Inflammatory macrophage (primary cell): Measurements from ENCODE around the gene CLIP2.
"Not testable (repeated sequence)": the region's sequence is repeated elsewhere in the genome, so short reads cannot be mapped to it uniquely, and the experiment has no call there.

Source experiments
- DNase-seq, 2 donors: peaks; one replicate each; pipeline ENCODE4 v3.0.0-alpha.2; 2020 to 2022

CLIP2 gene

DNA sequence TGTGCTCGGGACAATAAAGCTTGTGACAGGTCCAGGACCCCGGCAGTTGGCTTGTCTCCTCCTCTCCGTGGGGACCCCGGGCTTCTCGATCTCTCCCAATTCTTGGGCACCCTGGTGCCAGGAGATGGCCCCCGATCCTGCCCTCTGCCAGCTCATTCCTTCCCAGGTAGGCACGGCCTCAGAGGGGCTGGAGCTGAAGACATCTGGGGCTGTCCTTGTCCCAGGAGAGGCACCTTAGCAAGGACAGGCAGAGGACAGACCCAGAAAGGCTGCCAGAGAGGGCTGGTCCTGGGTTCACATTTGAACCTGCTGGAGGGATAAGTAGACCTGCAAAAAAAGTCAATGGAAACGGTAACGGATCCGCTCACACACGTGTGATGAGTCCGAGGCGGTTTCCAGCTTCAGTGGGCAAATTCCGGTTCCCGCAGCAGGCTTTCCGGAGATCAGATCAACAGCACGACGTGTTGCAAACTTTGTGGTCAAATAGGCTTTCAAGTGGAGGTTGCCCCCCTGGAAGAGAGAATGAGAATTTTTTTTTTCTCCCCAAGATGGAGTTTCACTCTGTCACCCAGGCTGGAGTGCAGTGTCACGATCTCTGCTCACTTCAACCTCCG, 116.8 kb downstream of the CLIP2 start:
- no peak for DNase-seq

GRCh38 chr7:74407958-74408357, 118.8 kb downstream of the CLIP2 start:
- DNase-seq, result no peak

DNA sequence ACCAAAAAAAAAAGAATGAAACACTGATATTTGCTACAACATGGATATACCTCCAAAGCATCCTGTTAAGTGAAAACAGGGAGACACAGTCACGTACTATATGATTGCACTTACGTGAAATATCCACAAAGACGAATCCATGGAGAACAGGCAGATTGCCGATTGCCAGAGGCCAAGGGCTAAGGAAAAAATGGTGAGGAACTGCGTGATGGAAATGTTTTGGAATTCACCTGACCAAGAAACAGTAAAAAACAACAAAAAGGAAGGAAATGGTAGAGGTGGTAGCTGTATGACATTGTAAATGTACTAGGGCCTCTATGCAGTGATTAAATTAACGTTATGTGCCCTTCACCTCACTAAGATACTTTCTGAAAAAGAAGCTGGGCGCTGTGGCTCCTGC, 120.4 kb downstream of the CLIP2 start:
- no peak for DNase-seq

- no peak for DNase-seq
Observed at GRCh38 chr7:74410772-74411171, 121.6 kb downstream of the CLIP2 start.

GRCh38 chr7:74411571-74411970, 122.4 kb downstream of the CLIP2 start:
- not testable (repeated sequence) for DNase-seq

DNA sequence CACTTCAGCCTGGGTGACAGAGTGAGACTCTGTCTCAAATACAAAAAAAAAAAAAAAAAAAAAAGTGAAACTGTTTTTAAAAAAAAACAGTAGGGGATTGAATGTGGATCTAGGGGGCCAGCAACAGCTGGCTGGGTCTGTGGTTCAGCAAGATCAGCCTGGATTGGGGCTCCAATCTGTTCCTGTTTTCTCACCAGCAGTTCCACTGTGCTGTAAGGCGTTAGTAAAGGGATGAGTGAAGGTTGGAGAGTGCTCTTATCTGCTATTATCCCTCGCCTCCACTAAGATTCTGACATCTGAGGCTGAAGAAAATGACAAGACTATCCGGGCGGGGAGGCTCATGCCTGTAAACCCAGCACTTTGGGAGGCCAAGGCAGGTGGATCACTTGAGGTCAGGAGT, 122.8 kb downstream of the CLIP2 start:
- peak in 1 of 2 donors; percentile 9 for DNase-seq

- DNase-seq, result peak in 1 of 2 donors; percentile 17
Observed at GRCh38 chr7:74412603-74413002, 123.4 kb downstream of the CLIP2 start.

- DNase-seq, result not testable (repeated sequence)
Observed at GRCh38 chr7:74414595-74415333, 125.6 kb downstream of the CLIP2 start.

- peak; percentile 58 to 75 for DNase-seq
Observed at GRCh38 chr7:74417419-74417971, 128.3 kb downstream of the CLIP2 start.

DNA sequence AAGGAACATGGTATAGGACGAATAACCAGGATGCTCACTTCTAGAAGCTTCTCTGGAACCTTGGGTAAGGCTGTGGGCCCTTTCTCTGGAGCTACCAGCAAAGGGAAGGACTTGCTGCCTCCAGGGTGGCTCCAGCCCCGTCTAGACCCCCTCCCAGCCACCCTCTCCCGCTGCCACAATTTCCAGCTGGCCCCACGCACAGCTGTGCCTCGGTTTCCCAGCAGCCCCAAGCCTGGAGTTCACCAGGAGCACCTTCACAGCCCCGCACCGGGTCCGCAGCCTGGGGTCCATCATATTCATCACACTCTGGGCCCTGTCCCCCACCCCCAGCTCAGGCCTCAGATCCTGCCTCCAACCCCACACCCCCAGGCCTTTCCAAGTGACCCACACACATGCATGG, 128.9 kb downstream of the CLIP2 start:
- no peak for DNase-seq

DNA sequence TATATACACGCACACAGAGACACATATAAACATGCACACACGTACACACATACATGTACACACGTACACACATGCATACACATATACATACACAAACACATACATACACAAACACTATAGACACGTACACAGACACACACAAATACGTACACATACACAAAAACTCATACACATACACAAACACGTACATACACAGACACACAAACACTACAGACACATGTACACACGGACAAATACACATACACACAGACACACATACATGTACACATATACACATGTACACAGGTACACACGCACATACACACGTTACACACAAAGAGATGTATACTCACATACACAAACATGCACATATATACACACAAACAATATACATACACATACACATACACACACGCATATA, 129.3 kb downstream of the CLIP2 start:
- DNase-seq, result no peak

- DNase-seq, result not testable (repeated sequence)
Observed at GRCh38 chr7:74419232-74419631, 130.0 kb downstream of the CLIP2 start.

- no peak for DNase-seq
Observed at GRCh38 chr7:74420006-74420405, 130.8 kb downstream of the CLIP2 start.

DNA sequence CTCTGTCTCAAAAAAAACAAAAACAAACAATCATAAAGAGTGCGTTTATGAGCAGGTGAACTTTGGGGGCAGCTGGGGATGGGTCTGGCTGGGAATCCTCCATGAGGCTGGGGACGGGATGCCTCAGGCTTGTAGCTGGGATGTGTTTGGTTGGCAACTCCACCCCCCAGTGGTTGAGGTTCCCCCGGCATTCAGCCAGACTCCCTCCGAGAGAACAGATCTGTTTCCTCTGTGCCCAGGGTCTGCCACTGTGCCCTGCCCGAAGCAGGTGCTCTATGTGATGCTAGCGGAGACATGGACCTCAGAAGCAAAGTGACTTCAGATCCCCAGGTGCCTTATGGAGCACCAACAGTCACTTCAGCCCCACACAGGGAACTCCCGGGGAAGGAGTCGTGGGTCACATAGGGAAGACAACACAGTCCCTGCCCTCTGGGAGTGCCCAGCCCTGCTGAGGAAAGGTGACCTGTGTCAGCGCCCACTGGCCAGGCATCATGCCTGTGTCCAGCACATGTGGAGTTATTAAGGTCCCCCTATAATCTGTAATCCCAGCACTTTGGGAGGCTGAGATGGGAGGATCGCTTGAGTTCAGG, 135.2 kb downstream of the CLIP2 start:
- DNase-seq, result no peak

GRCh38 chr7:74428023-74428422, 138.8 kb downstream of the CLIP2 start:
- no peak for DNase-seq

DNA sequence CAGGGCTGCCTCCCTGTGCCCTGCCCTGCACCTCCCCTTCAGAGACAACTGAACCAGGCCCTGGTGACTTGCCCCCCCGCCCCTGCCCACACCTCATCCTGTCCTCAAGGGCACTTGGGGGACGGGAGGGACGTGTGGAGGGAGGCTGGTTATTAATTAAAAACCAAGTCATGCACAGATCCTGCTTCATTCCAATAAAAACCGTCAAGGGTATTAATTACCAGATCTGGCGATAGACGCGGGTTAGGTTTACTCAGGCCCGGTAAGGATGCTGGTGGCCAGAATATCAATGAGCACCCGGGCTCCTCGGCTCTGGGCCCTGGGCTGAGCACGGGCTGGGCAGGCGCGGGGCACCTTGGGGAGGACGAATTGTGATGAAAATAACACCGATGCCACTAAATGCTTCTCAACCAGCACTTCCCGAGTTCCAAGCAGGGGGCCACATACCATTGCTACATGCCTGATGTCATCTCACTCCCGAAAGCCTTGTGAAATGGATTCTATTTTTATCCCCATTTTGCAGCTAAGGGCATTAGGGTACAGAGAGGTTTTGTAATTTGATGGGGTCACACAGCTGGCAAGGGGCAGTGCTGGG, 140.0 kb downstream of the CLIP2 start:
- no peak for DNase-seq

GRCh38 chr7:74430409-74430808, 141.2 kb downstream of the CLIP2 start:
- not testable (repeated sequence) for DNase-seq

DNA sequence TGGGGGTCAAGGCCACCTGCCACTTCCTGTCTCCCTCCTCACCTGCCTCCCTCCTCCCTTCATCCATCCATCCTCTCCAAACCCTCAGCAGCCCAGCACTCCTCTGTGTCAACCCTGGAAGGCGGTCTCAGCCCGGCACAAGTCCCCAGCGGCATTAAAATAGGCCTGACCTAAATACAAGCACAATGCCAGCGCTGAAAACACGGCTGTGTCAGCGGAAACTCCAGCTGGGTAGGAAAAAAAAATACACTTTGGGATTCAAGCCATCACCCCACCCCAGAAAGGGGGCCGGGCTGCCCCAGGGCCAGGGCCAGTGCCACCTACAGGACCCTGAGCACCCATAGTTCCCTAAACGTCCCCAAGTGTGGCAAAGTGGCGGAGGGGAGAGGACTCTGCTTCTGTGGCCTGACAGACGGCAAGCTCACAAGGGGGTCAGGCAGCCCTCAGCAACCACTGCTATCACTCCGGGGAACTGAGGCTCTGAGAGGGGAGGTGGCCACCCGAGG, 141.8 kb downstream of the CLIP2 start:
- no peak for DNase-seq

GRCh38 chr7:74437291-74437571, 148.0 kb downstream of the CLIP2 start:
- not testable (repeated sequence) for DNase-seq

GRCh38 chr7:74438327-74438726, 149.1 kb downstream of the CLIP2 start:
- no peak for DNase-seq

- DNase-seq, result no peak
Observed at GRCh38 chr7:74439541-74439940, 150.3 kb downstream of the CLIP2 start.

DNA sequence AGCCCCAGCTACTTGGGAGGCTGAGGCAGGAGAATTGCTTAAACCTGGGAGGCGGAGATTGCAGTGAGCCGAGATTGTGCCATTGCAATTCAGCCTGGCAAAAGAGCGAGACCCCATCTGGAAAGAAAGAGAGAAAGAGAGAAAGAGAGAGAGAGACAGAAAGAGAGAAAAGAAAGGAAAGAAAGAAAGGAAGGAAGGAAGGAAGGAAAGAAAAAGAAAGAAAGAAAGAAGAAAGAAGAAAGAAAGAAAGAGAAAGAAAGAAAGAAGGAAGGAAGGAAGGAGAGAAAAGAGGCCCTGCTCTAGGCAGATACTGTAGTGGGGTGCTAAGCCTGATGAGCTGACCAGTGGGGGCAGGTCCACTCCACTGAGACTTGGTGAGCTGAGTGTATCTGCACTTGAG, 150.9 kb downstream of the CLIP2 start:
- DNase-seq, result not testable (repeated sequence)

DNA sequence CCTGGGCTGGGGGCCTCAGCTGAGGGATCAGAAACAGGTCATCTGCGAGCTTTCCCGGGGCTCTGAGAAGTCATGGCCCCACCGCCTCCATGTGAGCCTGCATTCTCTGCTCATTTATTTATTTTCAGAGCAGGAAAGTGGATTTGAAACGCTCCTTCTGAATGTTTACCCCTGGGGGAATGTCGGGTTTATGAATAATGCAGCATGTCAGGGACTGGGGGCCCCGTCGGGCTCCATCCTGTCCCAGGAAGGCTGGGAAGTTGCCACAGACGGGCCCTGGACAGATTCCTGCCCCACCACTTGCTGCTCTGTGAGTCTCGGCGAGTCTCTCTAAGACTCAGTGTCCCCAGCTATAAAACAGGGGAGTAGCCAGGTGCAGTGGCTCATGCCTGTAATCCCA, 152.6 kb downstream of the CLIP2 start:
- DNase-seq, result no peak
